Neural progenitor cell (in vitro differentiated cells): Measurements from ENCODE around the gene VILL. TPM values are rescaled to one million over a fixed set of nuclear protein-coding genes. Genes with fewer than 3 reads are reported as not detected.

Source experiments
- DNase-seq: peaks from one replicate; pipeline ENCODE4 v3.0.0-alpha.2; 2016; ENCODE audit warnings: low spot score
- H2AFZ ChIP-seq: fragments of 200-600 bp; sonication (generic); replicated peaks from 2 replicates; pipeline ENCODE4 v1.6.1; 2016; ENCODE audit warnings: antibody characterized with exemption
- H3F3A ChIP-seq: fragments of 200-600 bp; sonication (generic); 2 replicates; pipeline ENCODE4 v1.6.1; 2016; ENCODE audit warnings: antibody characterized with exemption, low read depth
- H3K27ac ChIP-seq: fragments of 200-600 bp; sonication (generic); 2 replicates; pipeline ENCODE4 v1.5.1; 2016; ENCODE audit warnings: mild to moderate bottlenecking
- H3K27me3 ChIP-seq: fragments of 200-600 bp; sonication (generic); 2 replicates; pipeline ENCODE4 v1.6.1; 2016; ENCODE audit warnings: mild to moderate bottlenecking, moderate library complexity
- H3K36me3 ChIP-seq: fragments of 200-600 bp; sonication (generic); 2 replicates; pipeline ENCODE4 v1.5.1; 2016
- H3K4me1 ChIP-seq: fragments of 200-600 bp; sonication (generic); 2 replicates; pipeline ENCODE4 v1.6.1; 2016; ENCODE audit warnings: mixed run types
- H3K4me2 ChIP-seq: fragments of 200-600 bp; sonication (generic); 2 replicates; pipeline ENCODE4 v1.6.1; 2016
- H3K4me3 ChIP-seq: fragments of 200-600 bp; sonication (generic); 2 replicates; pipeline ENCODE4 v1.5.1; 2016
- H3K79me2 ChIP-seq: fragments of 200-600 bp; sonication (generic); 2 replicates; pipeline ENCODE4 v1.6.1; 2016; ENCODE audit warnings: low read depth
- H3K9ac ChIP-seq: fragments of 200-600 bp; sonication (generic); 2 replicates; pipeline ENCODE4 v1.6.1; 2016
- H3K9me3 ChIP-seq: fragments of 200-600 bp; sonication (generic); 2 replicates; pipeline ENCODE4 v1.5.1; 2016; ENCODE audit warnings: low read depth
- H4K20me1 ChIP-seq: fragments of 200-600 bp; sonication (generic); 2 replicates; pipeline ENCODE4 v1.6.1; 2016; ENCODE audit warnings: low read depth
- H3K27ac Mint-ChIP-seq: 3 replicates; pipeline ENCODE4 v1.8.0; 2021; ENCODE audit warnings: mixed read lengths
- H3K27me3 Mint-ChIP-seq: 2 replicates; pipeline ENCODE4 v1.8.0; 2022; ENCODE audit warnings: low read depth, mild to moderate bottlenecking, inconsistent platforms, moderate library complexity, mixed read lengths; ENCODE audit not compliant: insufficient read depth
- H3K36me3 Mint-ChIP-seq: 3 replicates; pipeline ENCODE4 v1.8.0; 2021; ENCODE audit warnings: mixed read lengths
- H3K4me1 Mint-ChIP-seq: 3 replicates; pipeline ENCODE4 v1.8.0; 2021; ENCODE audit warnings: mixed read lengths
- H3K4me3 Mint-ChIP-seq: 3 replicates; pipeline ENCODE4 v1.8.0; 2021; ENCODE audit warnings: mild to moderate bottlenecking, moderate library complexity, mixed read lengths
- H3K9me3 Mint-ChIP-seq: 3 replicates; pipeline ENCODE4 v1.8.0; 2020; ENCODE audit warnings: mixed read lengths
- CTCF ChIP-seq: fragments of 200-600 bp; sonication (generic); IDR thresholded peaks from 2 replicates; pipeline ENCODE4 v1.5.1; 2017; ENCODE audit warnings: antibody characterized with exemption, mild to moderate bottlenecking
- EZH2 ChIP-seq: fragments of 200-600 bp; sonication (generic); IDR thresholded peaks from 2 replicates; pipeline ENCODE4 v1.6.1; 2017; ENCODE audit warnings: antibody characterized with exemption, mild to moderate bottlenecking, moderate library complexity
- EZH2phosphoT487 ChIP-seq: fragments of 200-600 bp; sonication (generic); IDR thresholded peaks from 2 replicates; pipeline ENCODE4 v1.6.1; 2017; ENCODE audit warnings: antibody characterized with exemption
- total RNA-seq: library from RNA; depleted of rRNA; stranded (reverse); fragments of >200 nt; gene quantifications from 2 replicates; pipeline ENCODE4 v1.2.3, GENCODE V29; 2015; ENCODE audit warnings: low replicate concordance

VILL gene
- total RNA-seq, 1 donor from 2014 or later = 4.9 TPM

GRCh38 chr3:37967260-37967881 is 23.2 kb upstream of the VILL start:
- peaks cover 10% of the 10 kb centered on the region for H3K4me1 Mint-ChIP-seq
- Histone ChIP-seq H3K4me1 (peaks cover 10% of the 10 kb centered on the region), H3K36me3 (peaks cover 5% of the 10 kb centered on the region), H3K27ac (no peak overlapping the region), H3K27me3 (no peaks in the 10 kb centered on the region), H3K9me3 (no peaks in the 10 kb centered on the region), H2AFZ (no peak overlapping the region), H4K20me1 (peaks cover 7% of the 10 kb centered on the region), H3K9ac (no peak overlapping the region), H3K4me2 (no peak overlapping the region), H3K79me2 (no peaks in the 10 kb centered on the region), H3K4me3 (no peak overlapping the region), H3F3A (no peaks in the 10 kb centered on the region)
- H3K27ac Mint-ChIP-seq = no peak overlapping the region
- peaks cover 14% of the 10 kb centered on the region for H3K36me3 Mint-ChIP-seq
- TF ChIP-seq EZH2phosphoT487 (no peak), CTCF (peak; percentile 84)
- no peaks in the 10 kb centered on the region for H3K27me3 Mint-ChIP-seq
- no peaks in the 10 kb centered on the region for H3K9me3 Mint-ChIP-seq
- H3K4me3 Mint-ChIP-seq = no peak overlapping the region
- DNase-seq = peak; percentile 78

- Histone ChIP-seq H3K27ac (no peak overlapping the region), H4K20me1 (peaks cover 7% of the 10 kb centered on the region), H3K9ac (no peak overlapping the region), H3F3A (no peaks in the 10 kb centered on the region), H3K27me3 (no peaks in the 10 kb centered on the region), H3K9me3 (no peaks in the 10 kb centered on the region), H2AFZ (no peak overlapping the region), H3K4me3 (no peak overlapping the region), H3K4me1 (peaks cover 1% of the 10 kb centered on the region), H3K79me2 (no peaks in the 10 kb centered on the region), H3K4me2 (no peak overlapping the region), H3K36me3 (peaks cover 5% of the 10 kb centered on the region)
- no peak overlapping the region for H3K4me3 Mint-ChIP-seq
- H3K27ac Mint-ChIP-seq = no peak overlapping the region
- TF ChIP-seq EZH2 (no peak), EZH2phosphoT487 (no peak), CTCF (no peak)
- H3K4me1 Mint-ChIP-seq = peaks cover 4% of the 10 kb centered on the region
- no peak for DNase-seq
- H3K27me3 Mint-ChIP-seq = no peaks in the 10 kb centered on the region
- peaks cover 15% of the 10 kb centered on the region for H3K36me3 Mint-ChIP-seq
- no peaks in the 10 kb centered on the region for H3K9me3 Mint-ChIP-seq
Measured at GRCh38 chr3:37968199-37968598, 22.4 kb upstream of the VILL start.

GRCh38 chr3:37968813-37969595 is 21.6 kb upstream of the VILL start:
- no peak overlapping the region for H2AFZ ChIP-seq
- H3K79me2 ChIP-seq = no peaks in the 10 kb centered on the region
- H3K9me3 ChIP-seq = no peaks in the 10 kb centered on the region
- no peaks in the 10 kb centered on the region for H3K9me3 Mint-ChIP-seq
- H3K27me3 ChIP-seq = no peaks in the 10 kb centered on the region
- no peak overlapping the region for H3K27ac ChIP-seq
- no peaks in the 10 kb centered on the region for H3F3A ChIP-seq
- no peak overlapping the region for H3K4me3 Mint-ChIP-seq
- no peak for DNase-seq
- peaks cover 7% of the 10 kb centered on the region for H4K20me1 ChIP-seq
- no peak overlapping the region for H3K4me3 ChIP-seq
- no peaks in the 10 kb centered on the region for H3K4me1 ChIP-seq
- H3K4me1 Mint-ChIP-seq = peaks cover 3% of the 10 kb centered on the region
- peaks cover 5% of the 10 kb centered on the region for H3K36me3 ChIP-seq
- H3K4me2 ChIP-seq = no peak overlapping the region
- H3K9ac ChIP-seq = no peak overlapping the region
- TF ChIP-seq EZH2phosphoT487 = no peak
- TF ChIP-seq EZH2 = no peak
- no peak for TF ChIP-seq CTCF
- peaks cover 15% of the 10 kb centered on the region for H3K36me3 Mint-ChIP-seq
- no peaks in the 10 kb centered on the region for H3K27me3 Mint-ChIP-seq
- no peak overlapping the region for H3K27ac Mint-ChIP-seq
